NT2/D1 (cell line): Measurements from ENCODE around the gene TECR.
"Not testable (repeated sequence)": the region's sequence is repeated elsewhere in the genome, so short reads cannot be mapped to it uniquely, and the experiment has no call there.

Source experiments
- DNase-seq: peaks from one replicate; pipeline ENCODE4 v3.0.0-alpha.2; 2011; ENCODE audit warnings: low read depth, low spot score
- H3K27me3 ChIP-seq: 2 replicates; pipeline ENCODE4 v1.6.0; 2011; ENCODE audit warnings: mild to moderate bottlenecking; ENCODE audit not compliant: insufficient read length, insufficient read depth
- H3K36me3 ChIP-seq: 2 replicates; pipeline ENCODE4 v1.6.1; 2011; ENCODE audit warnings: mild to moderate bottlenecking, low read length, mixed read lengths; ENCODE audit not compliant: insufficient read depth, insufficient read length
- H3K4me1 ChIP-seq: 2 replicates; pipeline ENCODE4 v1.5.1; 2011; ENCODE audit not compliant: insufficient read depth, insufficient read length
- H3K4me3 ChIP-seq: 2 replicates; pipeline ENCODE4 v1.5.1; 2011; ENCODE audit warnings: low read depth; ENCODE audit not compliant: insufficient read length
- H3K9ac ChIP-seq: 2 replicates; pipeline ENCODE4 v1.6.0; 2011; ENCODE audit warnings: low read depth; ENCODE audit not compliant: insufficient read length
- H3K9me3 ChIP-seq: 2 replicates; pipeline ENCODE4 v1.5.1; 2011; ENCODE audit warnings: mild to moderate bottlenecking, low read length; ENCODE audit not compliant: insufficient read depth
- SUZ12 ChIP-seq: IDR thresholded peaks from 2 replicates; pipeline ENCODE4 v1.6.1; 2011; ENCODE audit not compliant: insufficient read length, insufficient read depth; ENCODE audit errors: extremely low read depth
- YY1 ChIP-seq: IDR thresholded peaks from 2 replicates; pipeline ENCODE4 v1.6.1; 2011; ENCODE audit not compliant: insufficient read length, insufficient read depth
- ZNF274 ChIP-seq: IDR thresholded peaks from 2 replicates; pipeline ENCODE4 v1.6.1; 2011; ENCODE audit warnings: mild to moderate bottlenecking, low read depth, low read length

Gene TECR

DNA sequence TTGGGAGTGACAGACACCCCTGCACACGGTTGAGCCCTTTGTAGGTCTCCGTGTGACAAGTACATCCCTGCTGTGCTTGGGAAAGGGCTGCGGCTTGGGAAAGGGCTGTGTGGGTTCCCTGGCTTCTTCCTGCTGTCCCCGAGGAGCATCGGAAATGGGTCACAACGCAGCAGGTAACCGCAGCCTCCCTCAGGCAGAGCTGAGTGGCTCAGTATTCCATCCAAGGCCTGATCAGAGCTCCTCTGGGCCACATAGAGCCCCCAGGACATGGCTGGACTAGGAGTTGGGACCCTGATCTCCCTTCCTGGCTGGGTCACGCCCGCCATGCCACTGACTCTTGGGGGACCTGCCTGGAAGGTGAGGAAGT lies 16.3 kb downstream of the TECR start:
- H3K9ac ChIP-seq, result peak overlapping the region; percentile 44
- no peak for TF ChIP-seq ZNF274
- no peak for TF ChIP-seq SUZ12
- TF ChIP-seq YY1, result no peak

DNA sequence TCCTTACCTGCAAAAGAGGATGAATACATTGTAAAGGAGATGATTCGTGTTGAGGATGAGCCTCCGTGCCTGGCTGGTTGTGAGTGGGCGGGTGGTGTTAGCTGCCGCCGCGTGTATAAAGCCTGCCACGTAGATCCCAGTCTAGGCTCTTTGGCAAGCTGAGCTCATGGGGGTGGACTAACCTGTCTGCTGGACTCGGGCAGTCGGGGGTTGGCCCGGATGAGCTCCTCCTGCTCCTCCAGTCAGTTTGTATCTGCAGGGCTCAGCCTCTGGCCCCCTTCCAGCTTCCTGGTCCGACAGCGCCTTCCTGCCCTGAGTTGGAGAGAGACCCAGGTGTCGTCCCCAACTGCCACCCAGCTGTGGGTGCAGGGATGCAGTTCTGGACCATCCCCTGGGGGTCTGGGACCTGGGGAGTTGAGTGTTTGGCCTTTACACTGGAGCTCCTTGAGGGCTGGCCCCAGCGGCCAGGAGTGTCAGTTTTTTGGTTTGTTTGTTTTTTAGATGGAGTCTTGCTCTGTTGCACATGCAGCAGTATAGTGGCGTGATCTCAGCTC lies 20.9 kb downstream of the TECR start:
- DNase-seq, result no peak
- Histone ChIP-seq H3K4me1 (peaks cover 24% of the 10 kb centered on the region), H3K36me3 (peaks cover 45% of the 10 kb centered on the region), H3K27me3 (no peaks in the 10 kb centered on the region), H3K9me3 (no peaks in the 10 kb centered on the region), H3K9ac (peak overlapping the region; percentile 44), H3K4me3 (no peak overlapping the region)
- TF ChIP-seq ZNF274 (no peak), YY1 (no peak), SUZ12 (no peak)

More for the DNA sequence above, 16.3 kb downstream of the TECR start:
- Histone ChIP-seq H3K4me1 (peaks cover 14% of the 10 kb centered on the region), H3K36me3 (peaks cover 37% of the 10 kb centered on the region), H3K9me3 (no peaks in the 10 kb centered on the region), H3K27me3 (no peaks in the 10 kb centered on the region), H3K4me3 (no peak overlapping the region)
- DNase-seq, result no peak

DNA sequence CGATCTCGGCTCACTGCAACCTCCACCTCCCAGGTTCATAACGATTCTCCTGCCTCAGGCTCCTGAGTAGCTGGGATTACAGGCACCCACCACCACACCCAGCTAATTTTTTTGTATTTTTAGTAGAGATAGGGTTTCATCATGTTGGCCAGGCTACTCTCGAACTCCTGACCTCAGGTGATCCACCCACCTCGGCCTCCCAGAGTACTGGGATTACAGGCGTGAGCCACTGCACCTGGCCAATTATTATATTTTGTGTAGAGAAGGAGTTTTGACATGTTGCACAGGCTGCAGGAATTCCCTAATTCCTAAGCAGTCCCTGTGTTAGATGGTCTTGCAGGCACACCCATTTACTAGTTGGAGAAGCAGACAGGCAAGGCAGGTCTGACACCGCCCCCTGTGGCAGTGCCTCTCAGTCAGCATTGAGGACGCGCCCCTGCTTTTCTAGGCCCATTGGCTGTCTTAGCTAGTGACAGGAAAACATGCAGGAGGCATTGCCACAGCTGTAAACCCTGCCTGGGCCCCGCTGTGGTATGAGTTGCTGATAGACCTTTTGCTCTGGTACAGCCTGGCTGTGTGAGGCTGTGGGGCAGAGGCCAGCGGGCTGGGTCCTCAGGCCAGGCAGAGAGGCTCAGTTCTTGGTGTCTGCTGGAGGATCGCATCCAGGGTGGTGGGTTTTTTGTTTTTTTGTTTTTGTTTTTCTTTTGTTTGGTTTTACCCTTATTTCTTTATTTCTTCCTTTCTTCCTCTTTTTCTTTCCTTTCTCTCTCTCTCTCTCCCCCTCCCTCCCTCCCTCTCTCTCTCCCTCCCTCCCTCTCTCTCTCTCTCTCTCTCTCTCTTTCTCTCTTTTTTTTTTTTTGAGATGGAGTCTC lies 22.0 kb downstream of the TECR start:
- H3K9me3 ChIP-seq, DNase-seq, H3K4me3 ChIP-seq, H3K27me3 ChIP-seq: not testable (repeated sequence)
- peaks cover 37% of the 10 kb centered on the region for H3K36me3 ChIP-seq
- H3K4me1 ChIP-seq, result peaks cover 27% of the 10 kb centered on the region
- peak overlapping the region; percentile 26 for H3K9ac ChIP-seq

DNA sequence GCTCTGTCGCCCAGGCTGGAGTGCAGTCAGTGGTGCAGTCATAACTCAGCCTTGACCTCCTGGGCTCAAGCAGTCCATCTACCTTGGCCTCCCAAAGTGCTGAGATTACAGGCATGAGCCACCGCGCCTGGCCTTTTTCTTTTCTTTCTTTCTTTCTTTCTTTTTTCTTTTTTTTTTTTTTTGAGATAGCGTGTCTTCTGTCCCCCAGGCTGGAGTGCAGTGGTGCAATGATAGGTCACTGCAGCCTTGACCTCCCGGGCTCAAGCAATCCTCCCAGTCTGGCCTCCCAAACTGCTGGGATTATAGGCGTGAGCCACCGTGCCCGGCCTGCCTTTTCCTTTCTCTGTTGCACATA lies 22.6 kb downstream of the TECR start:
- H3K4me1 ChIP-seq, result peaks cover 31% of the 10 kb centered on the region
- H3K27me3 ChIP-seq, H3K9ac ChIP-seq, H3K4me3 ChIP-seq, H3K9me3 ChIP-seq, DNase-seq: not testable (repeated sequence)
- H3K36me3 ChIP-seq, result peaks cover 37% of the 10 kb centered on the region

DNA sequence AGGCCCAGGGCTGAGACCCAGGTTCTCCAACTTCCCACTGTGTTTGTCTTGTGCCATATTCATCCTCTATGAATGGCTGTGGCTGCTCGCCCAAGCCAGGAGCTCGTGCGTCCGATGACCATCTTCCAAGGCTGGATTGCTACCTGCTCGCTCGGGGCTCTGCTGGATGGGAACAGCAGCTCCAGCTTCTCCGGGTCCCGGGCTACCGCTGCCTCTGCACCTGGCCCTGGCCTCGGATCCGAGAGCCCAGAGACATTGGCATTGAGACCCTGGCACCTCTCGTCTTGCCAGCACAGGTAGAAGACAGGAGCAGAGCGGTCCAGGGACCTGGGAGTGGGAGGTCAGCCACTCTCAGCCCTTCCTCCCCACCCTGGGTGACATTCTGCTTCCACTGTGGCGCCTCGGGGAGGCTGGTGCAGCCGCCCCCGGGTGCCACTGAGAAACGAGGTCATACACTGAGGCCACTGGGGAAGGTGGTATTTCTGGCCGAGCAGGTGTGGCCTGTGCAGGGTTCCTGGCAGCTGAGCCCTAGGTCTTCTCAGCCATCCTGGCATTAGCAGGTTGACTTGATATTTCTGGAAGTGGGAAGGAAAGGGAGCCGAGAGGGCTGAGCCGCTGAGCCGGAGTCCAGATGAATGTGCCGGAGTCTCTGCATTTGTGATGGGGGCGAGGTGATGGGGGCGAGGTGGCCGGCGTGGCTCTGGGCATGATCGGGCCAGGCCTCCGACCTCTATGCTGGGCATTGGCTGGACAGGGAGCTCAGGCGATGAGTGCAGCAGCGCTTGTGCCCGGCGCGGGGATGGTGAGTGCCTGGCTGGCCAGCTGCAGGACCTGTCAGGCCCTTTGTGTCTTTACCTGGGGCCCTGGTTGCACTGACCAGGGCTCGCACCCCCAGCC lies 23.9 kb downstream of the TECR start:
- peaks cover 34% of the 10 kb centered on the region for H3K4me1 ChIP-seq
- H3K9me3 ChIP-seq, result no peaks in the 10 kb centered on the region
- no peak for DNase-seq
- H3K4me3 ChIP-seq, result no peak overlapping the region
- H3K27me3 ChIP-seq, result no peaks in the 10 kb centered on the region
- peaks cover 38% of the 10 kb centered on the region for H3K36me3 ChIP-seq
- H3K9ac ChIP-seq, result peak overlapping the region; percentile 43
- TF ChIP-seq ZNF274, result no peak
- no peak for TF ChIP-seq YY1
- TF ChIP-seq SUZ12, result no peak

DNA sequence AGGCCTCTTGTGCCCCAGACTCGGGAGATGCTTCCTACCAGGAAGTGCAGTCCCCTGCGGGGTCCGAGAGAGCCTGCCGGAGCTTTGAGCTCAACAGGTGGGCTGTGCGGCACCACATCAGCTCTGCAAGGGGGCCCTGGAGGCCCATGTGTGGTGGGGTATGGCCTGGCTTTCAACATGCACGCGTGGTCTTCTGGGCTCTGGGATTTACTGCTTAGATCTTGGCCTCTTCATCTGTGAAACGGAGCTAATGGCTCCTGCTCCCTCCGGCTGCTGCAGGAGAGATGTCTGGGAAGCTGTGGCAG lies 24.5 kb downstream of the TECR start:
- no peak for TF ChIP-seq YY1
- no peak for TF ChIP-seq ZNF274
- TF ChIP-seq SUZ12, result no peak
- Histone ChIP-seq H3K9me3 (no peaks in the 10 kb centered on the region), H3K9ac (peak overlapping the region; percentile 43), H3K27me3 (no peaks in the 10 kb centered on the region), H3K36me3 (peaks cover 33% of the 10 kb centered on the region), H3K4me3 (no peak overlapping the region), H3K4me1 (peaks cover 40% of the 10 kb centered on the region)
- DNase-seq, result no peak

DNA sequence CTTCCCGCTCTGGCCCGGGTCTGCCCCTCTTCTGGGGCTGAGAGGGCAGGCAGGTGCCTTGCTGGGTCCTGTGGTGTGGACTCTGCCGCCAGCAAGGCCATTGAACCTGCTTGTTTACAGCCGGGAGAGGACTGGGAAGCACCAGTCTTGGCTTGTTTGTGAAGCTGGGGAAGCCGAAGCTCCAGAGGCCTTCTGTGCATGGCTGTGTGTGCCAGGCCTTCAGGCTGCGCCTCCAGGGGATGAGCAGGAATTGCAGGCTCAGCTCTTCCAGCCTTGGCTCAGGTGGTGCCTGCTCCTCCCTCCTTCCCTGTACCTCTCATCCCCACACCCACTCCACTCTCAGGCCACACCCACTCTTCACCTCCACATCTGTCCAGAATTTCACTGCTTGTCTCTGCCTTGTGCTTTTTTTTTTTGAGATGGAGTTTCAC lies 25.0 kb downstream of the TECR start:
- H3K27me3 ChIP-seq, result no peaks in the 10 kb centered on the region
- H3K36me3 ChIP-seq, result peaks cover 29% of the 10 kb centered on the region
- peaks cover 43% of the 10 kb centered on the region for H3K4me1 ChIP-seq
- no peaks in the 10 kb centered on the region for H3K9me3 ChIP-seq
- TF ChIP-seq ZNF274 (no peak), YY1 (no peak), SUZ12 (no peak)
- DNase-seq, result no peak
- H3K4me3 ChIP-seq, result no peak overlapping the region
- no peak overlapping the region for H3K9ac ChIP-seq
